Activated CD8-positive, alpha-beta memory T cell treated with anti-CD3 and anti-CD28 coated beads, Interleukin-2, amount 50 U/mL, for 1 hour (primary cell): Measurements from ENCODE around the gene CTIF.

Source experiments
- DNase-seq: peaks from one replicate; pipeline ENCODE4 v3.0.0-alpha.2; 2020; ENCODE audit errors: extremely low read depth

The CTIF gene

DNA sequence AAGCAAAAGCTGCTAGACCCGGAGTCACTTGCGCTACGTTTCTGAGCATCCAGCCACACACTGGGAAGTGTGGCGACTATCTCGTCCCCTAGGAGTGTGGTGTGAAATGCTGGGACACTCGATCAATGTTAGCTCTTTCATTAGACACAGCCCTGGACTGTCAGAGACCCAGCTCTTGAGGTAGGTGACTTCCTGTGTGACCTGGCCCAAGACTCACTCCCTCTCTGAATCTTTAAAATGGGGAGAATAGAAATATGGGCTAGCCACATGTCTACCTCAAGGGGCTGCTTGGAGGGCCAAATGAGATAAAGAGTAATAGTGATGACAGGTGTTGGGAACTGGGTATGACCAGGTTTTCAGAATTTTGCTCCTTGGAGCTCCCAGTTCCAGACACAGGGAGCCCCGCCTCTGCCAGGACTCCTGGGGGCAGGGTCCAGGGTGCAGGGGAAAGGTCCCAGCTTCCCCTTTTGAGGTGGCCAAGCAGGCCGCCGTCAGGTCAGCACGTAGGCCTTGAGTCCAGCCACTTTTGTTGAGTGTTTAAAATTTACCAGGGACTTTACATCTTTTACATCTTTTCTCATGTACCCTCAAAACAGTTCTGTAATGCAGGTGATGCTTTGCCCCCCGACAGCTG is 36.0 kb downstream of the CTIF start:
- DNase-seq = no peak

GRCh38 chr18:48575301-48575657 is 36.4 kb downstream of the CTIF start:
- no peak for DNase-seq

GRCh38 chr18:48575658-48576456 is 37.0 kb downstream of the CTIF start:
- no peak for DNase-seq

DNA sequence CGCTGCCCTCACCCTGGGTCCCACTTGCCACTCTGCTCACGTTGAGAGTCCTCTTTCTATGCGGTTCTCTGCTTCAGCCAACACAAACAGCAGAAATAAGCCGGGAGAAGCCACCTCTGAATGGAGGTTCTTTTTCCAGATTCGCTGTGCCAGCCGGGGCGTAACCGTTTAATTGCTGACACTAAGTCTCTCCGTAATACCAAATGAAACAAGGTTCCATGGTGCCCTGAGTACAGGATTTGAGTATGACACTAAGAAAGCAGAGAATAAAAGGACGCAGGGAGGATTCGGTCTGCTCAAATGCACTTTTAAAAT is 37.6 kb downstream of the CTIF start:
- DNase-seq = no peak

DNA sequence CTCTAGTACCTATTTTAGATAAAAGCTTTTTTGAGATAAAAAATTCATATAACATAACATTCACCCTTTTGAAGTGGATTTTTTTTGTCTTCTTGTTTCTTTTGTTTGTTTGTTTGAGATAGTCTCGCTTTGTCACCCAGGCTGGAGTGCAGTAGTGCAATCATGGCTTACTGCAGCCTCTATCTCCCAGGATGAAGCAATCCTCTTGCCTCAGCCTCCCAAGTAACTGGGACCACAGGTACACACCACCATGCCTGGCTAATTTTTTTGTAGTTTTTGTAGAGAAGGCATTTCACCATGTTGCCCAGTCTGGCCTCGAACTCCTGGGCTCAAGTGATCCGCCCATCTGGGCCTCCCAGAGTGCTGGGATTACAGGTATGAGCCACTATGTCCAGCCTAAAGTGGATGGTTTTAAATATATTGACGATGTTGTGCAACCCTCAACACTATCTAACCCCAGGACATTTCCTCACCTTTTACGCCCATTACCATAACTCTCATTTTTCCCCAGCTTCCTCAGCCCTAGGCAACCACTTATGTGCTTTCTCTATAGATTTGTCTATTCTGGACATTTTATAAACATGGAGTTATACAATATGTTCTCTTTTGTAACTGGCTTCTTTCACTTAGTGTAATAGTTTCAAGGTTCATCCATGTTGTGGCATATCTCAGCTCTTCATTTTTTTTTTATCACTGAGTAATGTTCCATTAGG is 38.8 kb downstream of the CTIF start:
- no peak for DNase-seq

DNA sequence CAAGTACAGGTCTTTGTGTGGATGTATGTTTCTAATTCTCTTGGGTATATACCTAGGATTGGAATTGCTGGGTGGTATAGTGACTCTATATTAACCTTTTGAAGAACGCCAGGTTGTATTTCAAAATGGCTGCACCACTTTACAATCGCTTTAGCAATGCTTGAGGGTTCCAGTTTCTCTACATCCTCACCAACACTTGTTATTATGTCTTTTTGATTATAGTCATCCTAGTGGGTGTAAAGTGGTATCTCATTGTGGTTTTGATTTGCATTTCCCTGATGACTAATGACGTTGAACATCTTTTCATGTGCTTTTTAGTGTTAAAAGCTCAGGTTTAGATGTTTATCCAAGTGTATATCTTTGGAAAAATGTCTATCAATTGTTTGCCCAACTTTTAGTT is 39.5 kb downstream of the CTIF start:
- DNase-seq = no peak

- no peak for DNase-seq
These were observed 41.2 kb downstream of the CTIF start for GRCh38 chr18:48580066-48580465.

GRCh38 chr18:48580782-48581181 is 42.0 kb downstream of the CTIF start:
- DNase-seq = no peak

- DNase-seq = no peak
These were observed 42.4 kb downstream of the CTIF start for GRCh38 chr18:48581206-48581605.

GRCh38 chr18:48581941-48582340 is 43.1 kb downstream of the CTIF start:
- no peak for DNase-seq

GRCh38 chr18:48582946-48583345 is 44.1 kb downstream of the CTIF start:
- DNase-seq = no peak

GRCh38 chr18:48583573-48583972 is 44.7 kb downstream of the CTIF start:
- no peak for DNase-seq

- DNase-seq = no peak
These were observed 51.1 kb downstream of the CTIF start for GRCh38 chr18:48589797-48590519.

- no peak for DNase-seq
These were observed 51.8 kb downstream of the CTIF start for GRCh38 chr18:48590678-48591077.

DNA sequence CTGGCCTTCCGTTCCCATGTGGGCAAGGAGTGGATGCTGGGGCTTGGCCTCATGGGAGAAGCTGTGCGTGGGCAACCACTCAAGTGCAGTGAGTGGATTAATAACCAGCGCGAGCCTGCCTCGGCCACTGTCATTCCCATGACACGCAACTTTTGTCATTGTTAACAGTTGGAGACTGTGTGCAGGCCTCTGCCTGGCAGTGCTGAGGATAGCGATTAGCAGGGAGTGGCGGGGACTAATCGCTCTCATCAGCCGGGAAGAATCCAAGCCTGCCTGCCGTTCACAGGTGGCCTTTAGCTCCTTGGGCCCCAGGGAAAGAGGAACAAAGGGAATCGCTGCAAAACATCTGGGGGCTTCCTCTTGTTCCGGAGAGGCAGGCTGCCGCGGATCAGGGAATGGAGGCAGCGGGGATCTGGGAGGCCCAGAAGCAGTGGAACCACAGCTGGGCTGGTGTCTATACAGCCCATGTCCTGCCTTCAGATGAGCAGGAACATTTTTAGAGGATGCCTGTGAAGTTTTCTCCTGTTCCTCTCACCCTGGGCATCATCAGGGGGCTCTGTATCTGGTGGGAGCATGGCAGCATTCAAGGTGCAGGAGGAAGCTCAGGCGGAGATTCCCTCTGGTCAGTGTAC is 53.8 kb downstream of the CTIF start:
- no peak for DNase-seq

- no peak for DNase-seq
These were observed 55.8 kb downstream of the CTIF start for GRCh38 chr18:48594471-48595094.

DNA sequence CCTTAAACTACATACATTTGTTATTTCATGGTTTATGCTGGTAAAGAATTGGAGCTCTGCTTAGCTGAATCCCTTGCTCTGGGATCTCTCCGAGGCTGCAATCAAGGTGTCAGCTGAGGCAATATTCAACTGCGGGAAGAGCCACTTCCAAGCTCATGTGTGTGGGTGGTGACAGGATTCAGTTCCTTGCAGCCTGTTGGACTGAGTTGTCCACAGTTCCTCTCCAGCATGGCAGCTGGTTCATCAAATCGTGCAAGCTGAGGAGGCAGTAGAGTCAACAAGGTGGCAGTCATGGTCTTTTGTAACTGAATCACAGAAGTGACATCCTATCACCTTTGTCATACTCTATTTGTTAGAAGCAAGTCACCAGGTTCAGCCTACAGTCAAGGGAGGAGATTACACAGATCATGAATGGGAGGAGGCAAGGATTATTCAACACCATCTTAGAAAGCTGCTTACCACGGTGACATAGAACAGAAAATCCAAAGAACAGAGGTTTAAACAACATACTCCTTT is 56.9 kb downstream of the CTIF start:
- DNase-seq = no peak

GRCh38 chr18:48597110-48597509 is 58.3 kb downstream of the CTIF start:
- no peak for DNase-seq

DNA sequence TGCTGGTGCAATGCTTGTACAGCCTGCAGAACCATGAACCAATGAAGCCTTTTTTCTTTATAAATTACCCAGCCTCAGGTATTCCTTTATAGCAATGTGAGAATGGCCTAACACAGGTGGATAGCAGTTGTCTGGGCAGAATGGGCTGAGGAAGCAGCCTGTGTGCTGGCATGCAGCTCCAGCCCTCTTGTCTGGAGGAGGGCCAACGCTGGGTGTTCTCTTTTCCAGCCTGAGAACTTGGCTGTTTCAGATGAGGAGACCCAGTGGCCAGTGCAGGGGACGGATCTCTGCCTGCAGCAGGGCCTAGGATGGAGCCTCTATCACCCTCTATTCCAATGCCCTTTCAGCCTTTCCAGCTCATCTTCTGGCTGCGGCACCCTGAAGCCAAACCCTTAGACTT is 58.8 kb downstream of the CTIF start:
- DNase-seq = no peak

GRCh38 chr18:48599391-48599790 is 60.6 kb downstream of the CTIF start:
- DNase-seq = no peak

DNA sequence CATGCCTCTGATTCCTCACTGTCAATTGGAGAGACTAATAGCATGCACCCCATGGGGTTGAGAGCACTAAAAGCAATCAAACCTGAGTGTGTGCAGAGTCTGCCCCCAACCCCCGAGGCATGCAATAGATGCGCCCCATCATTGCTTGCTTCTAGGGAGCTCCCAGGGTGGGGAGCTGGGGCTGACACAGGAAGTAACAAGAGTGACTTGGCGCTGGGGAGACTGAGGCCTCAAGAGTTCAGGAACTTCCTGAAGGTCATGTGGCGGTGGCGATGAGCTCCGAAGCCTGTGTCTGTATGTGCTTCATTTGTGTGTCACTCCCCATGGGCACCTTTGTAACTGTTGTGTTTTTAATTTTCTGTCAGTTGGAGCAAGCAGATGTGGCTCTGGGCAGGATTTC is 61.2 kb downstream of the CTIF start:
- no peak for DNase-seq
